Hepatic stellate cell (primary cell): ENCODE data around the gene NDUFV1.
"Not testable (repeated sequence)": the region's sequence is repeated elsewhere in the genome, so short reads cannot be mapped to it uniquely, and the experiment has no call there.

Experiments
- DNase-seq: peaks from one replicate; pipeline ENCODE4 v3.0.0; 2011; ENCODE audit warnings: low spot score

NDUFV1 gene

DNA sequence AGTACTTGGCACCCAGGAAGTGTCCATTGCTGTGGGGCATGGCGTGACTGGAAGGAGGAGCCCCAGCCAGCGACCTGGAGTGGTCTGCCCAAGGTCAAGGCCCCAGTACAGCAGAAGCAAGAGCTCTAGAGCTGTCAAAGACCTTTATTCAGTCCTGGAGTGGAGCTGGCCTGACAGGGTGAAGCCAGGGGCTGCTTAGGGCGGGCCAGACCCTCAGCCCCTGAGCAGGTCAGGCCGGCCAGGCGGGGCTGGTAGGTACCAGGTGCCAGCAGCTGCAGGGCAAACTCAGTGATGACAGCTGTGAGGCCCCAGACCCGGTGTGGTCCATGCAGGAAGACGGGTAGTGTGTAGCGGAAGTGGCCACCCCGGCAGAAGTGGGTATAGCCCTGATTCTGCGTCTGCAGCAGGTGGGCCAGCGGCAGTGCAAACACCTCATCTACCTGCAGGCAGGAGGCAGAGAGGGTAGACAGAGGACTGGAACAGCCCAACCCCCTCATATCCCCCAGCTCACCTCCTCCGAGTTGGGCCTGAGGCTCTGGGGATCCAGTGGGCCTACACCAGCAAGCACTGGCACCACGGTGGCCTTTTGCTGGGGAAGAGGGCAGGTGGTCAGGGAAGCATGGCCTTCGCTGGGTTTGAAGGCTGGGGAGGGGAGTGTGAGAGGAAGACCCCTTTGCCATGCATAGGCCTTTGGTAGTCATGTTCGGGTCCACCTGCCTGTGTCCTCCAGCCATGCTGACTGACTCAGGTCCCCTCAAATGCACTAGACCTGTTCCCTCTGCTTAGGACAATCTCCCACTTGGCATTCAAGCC, 21.3 kb downstream of the NDUFV1 start:
- no peak for DNase-seq

DNA sequence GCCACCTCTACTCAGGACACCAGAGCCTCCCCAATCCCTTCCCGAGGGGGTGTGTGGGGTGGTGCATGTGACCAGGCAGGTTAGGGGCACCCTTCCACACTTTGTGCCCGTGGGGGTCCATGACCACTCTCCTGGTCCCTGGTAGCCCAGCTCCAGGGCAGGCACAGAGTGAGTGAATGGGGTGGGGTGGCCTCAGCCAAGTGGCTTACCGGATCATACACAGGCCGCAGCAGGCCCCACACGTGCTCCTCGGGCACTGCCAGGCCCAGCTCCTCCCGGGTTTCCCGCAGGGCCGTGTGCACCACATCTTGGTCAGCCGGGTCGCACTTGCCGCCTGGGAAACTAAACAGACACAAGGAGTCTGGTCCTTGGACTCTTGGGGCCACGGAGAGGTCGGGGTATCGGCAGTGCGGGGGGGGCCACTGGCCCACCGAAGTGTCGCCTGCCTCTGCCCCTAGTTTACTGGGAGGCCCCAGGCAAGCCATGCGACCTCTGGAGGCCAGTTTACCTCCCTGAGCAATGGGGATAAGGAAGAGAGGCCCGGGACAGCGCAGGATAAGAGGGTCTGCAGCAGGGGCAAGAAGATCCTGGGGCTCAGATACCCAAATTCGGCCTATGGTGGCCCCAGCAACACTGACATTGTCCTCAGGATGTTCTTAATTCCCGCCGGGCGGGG, 22.1 kb downstream of the NDUFV1 start:
- no peak for DNase-seq

DNA sequence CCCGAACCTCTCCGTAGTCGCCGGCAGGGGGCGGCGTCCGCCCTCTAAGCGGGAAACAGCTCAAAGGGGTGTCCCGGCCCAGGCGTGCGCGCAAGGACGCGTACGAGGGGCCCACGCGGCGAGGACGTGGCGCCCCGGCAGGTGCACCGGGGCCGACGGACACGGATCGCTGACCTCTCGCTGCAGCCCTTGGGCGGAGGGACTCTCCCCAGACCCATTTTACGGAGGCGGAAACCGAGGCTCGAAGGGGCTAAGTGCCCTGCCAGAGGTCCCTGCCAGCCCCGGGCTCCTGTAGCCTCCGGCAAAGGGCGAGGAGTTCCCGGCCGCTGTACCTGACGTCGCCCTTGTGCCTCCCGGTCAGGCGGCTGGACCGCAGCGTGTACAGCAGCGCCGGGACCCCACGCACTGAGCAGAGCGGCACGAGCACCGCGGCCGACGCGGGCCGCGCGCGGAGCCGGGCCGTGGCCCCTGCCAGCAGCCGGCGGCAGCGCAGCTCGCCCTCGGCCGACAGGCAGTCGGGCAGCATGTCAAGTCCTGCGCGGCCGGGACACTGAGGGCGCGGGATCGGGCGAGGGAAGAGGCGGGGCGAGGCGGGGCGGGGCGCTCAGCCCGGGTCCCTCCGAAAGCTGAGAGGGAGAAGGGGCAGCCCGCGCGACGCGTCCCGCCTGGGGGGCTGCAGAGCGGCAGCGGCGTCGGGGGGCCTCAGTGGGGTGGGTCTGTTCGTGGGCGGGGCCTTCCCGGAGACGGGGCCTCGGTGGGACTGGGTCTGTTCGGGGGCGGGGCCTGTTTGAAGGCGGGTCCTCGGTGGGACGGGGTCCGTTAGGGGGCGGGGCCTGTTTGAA, 22.9 kb downstream of the NDUFV1 start, which contains the start of gene NUDT8:
TSS of gene NUDT8 (minus strand) at position 552 of the 842 bp plus-strand sequence. CDS start at position 526, 26 bp downstream.
- peak; percentile 91 for DNase-seq

DNA sequence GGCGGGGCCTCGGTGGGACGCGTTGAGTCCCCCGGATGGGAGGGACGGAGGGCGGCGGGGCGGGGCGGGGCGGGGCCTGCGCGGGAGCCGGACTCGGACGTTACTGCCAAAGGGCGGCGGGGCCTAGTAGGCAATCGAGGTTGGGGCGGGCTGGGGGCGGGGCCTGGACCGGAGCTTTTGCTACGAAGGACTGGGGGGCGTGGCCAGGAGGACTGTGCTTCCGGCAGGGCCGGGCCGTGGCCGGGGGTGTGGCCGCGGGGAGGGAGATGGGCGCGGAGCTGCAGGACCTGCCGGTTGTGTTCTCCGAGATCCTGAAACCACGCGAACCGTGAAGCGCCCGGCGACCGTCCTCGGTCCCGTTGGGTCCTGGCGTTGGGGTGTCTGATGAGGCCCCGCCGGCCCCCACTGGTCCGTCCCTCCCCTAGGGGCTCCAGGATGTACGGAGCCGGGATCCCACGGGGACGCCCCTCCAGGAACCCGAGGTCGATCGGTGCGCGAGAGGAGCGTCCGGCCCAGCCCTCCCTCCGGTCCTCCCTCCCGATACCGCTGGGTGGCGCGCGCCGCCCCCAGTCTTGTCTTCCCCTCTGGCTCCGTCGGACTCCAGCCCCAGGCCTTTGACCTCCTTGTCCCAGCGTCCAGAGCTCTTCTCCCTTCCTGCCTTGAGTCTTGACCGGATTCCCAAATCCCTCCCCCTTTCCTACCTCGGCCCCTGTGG, 23.6 kb downstream of the NDUFV1 start:
- DNase-seq: peak; percentile 97

DNA sequence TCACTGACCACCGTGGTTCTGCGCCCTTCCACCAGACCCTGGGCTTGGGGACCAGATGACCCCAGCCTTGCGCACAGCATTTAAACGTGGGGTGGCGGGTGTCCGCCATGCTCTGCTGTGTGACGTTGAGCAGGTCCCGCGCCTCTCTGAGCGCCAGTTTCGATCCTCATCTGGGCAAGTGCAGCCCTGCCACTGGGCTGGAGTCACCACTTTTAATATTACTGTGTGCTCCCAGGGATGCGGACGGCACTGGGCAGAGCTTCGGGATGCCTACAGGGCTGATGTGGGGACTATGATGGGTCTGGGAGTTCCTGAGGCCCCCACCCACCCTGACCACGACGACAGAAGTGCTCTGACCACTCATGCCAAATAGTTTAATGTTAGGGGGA, 24.2 kb downstream of the NDUFV1 start:
- no peak for DNase-seq

DNA sequence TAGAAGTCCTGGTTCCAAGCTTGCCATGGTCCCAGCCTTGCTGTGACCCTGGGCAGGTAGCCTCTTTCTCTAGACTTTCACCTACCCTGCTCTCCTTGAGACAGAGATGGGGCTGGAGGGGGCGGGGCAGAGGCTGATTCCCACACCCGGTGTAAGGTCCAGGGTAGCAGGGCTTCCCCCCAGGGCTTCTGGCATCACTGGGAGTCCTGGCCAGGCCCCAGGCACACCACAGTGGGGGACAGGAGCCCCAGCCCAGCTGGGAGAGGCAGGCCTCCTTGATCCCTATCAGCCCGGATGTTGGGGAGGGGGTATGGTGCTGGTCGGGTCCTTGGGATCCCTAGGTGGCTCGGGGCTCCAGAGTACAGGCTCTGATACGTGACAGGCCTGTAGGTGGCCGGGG, 24.7 kb downstream of the NDUFV1 start:
- DNase-seq: no peak

DNA sequence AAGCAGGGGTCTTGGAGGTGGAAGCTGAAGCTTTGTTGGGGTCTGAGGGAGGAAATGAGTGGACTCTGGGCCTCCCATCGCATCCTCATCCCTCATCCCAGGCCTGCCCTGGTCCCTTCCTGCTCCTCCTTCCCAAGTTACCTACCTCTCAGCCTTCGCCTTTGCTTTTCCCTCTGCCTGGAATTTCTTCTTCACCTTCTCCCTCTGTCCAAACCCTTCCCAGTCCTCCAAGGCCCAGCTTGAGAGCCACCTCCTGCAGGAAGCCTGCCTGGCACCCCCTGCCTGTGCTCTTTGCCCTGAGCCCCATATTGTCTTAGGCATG, 25.1 kb downstream of the NDUFV1 start:
- no peak for DNase-seq

DNA sequence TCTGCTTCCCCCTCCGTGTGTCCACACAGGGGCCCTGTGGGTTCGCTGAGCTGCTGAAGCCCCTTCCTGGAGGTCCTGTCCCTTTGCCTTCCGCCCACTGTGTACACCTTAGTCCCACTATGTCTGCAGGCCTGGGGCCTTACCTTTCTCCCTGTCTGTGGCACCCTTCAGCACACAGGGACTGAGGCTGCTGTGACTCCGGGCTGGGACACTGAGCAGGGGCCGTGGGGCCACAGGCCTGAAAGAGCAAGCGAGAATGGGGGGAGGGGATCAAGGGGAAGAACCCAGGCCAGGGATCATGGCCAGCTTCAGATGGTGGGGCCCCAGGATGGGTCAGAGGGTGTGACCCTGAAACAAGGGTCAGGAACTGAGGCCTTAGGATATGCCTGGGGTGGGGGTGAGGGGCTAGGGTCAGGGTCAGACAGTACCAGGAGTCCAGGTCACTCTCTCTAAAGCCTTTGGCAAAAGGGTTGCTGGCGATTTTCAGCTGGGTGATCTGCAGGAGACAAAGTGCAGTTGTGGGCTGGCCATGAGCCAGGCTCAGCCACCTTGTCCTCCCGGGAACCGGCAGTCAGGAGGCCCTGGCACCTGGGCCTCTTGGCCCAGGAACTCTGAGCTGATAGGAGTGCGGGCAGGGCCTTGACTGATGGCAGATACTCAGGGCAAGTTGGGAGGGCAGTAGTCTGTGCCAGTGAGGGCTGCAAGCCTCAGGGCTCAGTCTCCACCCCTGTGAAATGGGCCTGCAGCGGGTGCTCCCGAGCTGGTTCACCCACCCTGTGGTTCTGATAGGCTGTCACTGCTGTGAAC, 25.6 kb downstream of the NDUFV1 start:
- DNase-seq: no peak

DNA sequence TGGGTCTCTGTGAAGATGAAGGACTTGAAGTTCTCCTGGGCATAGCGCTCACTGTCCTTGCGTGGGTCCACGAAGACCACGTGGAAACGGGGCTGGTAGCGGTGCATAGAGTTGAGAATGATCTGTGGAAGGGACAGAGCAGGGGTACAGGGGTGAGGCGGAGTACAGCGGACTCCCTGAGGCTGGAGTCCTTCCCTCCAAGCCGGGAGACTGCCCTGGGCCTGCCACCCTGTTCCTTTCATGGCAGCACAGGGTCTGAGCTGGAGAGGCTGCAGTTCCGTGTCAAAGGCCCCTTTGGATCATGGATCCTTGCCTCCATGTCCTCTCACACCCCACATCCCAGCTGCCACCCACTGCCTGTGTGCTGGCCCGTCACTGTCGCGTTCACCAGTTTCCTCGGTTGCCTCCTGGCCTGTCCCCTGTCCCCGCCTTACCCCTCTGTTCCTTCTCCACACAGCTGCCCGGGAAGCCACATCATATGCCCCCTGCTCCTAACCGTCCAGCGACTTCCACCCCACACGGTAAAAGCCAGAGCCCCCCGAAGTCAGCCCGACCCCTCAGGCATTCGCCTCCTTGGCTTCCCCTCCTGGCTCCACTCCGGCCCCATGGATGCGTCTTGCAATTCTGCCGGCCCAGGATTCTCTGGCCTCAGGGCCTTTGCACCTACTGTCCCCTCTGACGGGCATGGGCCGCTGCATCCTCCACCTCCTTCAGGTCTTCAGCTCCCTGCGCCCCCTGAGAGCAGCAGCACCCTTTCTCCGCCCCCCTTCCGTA, 26.4 kb downstream of the NDUFV1 start:
- no peak for DNase-seq

DNA sequence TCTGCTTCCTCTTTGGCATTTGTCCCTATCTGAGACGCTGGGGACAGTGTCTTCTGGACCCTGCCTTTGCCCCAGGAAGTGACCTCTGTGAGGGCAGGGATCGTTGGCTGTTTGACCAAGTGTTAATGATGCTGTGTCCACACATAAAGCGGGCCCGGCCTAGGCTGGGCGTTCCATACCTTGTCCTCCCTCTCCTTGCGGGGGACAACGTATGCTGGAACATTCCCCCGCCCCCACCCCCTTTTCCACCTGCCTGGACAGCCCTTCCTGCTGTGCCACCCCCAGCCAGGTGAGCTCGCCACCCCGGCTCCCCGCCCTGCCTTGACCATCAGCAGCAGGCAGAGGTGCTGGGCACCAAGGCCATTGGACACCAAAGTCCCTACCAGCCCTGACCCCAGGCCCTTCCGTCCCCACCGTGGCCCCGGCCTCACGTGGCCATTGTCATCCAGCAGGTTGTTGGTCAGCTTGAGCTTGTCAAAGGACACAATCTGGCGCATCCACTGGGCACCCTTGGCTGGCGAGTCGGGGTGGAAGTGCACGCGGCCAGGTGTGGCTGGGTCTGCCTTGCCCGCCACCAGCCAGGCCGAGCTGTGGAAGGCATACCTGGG, 27.1 kb downstream of the NDUFV1 start:
- no peak for DNase-seq

DNA sequence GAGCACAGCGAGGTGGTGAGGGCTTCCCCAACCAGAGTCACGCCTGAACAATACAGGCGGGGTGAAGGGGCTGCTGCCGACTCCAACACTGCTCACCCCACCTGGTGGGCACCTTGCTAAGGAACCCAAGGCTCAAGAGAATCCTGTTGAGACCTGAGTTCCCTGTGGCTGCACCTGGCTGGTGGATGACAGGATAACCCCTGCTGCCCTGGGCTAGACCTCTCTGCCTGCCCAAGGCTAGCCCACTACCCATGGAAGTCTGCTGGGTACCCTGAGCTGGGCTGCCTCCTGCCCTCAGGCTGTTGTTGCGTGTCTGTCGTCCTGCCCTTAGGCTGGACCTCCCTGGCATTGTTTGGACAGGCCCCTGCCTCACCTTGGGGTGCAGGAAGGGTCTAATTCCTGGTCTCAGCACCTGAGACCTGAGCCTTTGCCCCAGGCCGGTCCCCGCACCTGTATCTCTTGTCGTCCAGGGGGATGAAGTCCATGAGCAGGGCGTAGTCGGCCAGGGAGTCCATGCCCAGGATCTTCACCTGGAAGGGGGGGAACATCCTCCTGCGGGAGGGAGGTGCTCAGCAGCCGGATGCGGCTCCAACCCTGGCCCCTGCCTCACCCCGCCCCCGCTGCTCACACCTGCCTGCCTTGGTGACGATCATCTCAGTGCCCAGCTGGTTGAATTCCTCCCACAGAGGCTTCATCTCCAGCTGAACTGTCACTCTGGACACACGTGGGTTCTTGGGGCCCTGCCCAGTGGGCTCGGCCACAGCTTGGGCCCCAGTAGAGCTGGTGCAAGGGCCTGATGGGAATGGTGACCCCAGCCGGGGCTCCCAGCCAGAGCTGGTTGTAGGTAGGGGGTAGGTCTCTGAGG, 27.9 kb downstream of the NDUFV1 start:
- DNase-seq: no peak

DNA sequence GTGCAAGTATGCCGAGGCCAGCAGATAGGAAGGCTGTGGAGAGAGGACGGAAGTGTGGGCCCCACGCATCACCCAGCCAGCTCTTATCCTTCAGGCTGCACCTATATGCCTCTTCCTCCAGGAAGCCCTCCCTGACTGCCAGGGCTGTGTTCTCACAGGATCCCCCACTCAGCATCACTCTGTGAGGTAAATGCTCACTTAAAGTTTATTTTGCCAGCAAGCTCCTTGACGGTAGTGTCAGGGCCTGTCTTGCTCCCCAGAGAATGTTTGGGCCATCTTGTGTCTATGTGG, 28.4 kb downstream of the NDUFV1 start:
- DNase-seq: no peak

DNA sequence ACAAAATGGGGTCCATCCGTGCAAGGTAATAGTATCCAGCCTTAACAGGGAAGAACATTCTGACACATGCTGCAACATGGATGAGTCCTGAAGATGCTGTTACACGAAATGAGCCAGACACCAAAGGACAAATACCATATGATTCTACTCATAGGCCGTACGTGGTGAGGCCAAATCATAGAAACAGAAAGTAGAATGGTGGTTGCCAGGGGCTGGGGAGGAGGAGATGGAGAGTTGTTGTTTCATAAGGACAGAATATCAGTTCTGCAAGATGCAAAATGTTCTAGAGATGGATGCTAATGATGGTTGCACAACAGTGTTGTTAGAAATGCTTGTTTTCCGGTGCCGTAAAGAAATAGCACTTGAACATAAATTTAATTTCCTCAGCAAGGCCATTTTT, 30.2 kb downstream of the NDUFV1 start:
- DNase-seq: no peak

DNA sequence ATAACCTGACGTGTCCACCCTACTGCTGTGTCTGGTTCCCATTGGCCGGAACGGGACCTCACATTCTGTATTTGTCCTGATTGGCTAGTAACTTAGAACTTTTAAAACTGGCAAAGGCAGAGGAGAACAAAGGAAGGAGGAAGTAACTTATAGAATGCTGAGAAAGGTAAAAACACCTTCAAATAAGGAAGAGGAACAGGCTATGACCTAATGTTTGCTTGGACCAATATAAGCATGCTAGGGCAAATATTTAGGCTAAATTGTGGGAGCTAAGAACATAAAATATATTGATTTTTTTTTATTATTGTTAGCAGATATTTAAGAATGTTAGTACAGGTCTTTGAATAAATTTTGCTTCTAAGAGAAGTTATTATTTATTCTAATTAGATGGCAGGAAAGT, 30.7 kb downstream of the NDUFV1 start:
- not testable (repeated sequence) for DNase-seq

DNA sequence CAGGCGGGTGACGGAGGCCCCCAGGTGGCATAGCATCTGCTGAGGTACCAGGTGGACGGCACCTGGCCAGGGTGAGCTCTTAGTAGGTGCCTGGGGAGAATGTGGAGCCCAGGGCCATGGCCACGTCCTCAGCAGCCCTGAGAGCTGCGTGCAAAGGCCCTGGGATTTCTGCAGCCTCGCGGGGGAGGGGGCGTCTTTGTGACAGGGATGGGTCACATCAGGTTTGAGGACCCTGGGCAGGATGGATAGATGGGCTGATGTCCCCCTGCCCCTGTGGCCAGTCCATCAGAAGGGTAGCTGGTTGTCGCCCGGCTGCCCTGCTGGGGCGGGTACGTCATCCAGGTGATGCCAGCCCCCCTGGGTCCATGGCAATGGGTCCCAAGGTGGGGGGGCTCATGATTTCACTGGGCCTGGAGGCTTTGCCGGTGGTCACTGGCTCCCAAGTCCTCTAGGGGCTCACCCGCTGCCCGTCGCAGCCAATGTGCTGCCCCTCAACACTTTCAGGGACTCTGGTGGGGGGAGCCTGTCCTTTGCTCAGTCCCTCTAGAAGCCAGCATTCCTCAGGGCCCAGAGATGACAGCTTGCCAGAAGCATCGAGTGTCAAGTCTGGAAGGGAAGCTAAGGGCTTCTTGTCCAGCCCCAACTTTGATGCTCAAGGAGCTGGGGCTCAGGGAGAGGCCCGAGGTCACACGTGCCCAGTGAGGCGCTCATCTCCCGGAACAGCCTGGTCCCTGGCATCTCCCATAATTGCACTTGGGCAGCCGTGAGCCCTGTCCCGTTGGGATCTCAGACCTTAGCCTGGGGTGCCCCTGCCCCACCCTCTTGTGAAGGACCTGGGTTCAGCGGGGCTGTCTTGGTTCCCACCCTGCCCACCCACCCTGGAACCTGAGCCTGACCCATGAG, 32.0 kb downstream of the NDUFV1 start:
- no peak for DNase-seq

DNA sequence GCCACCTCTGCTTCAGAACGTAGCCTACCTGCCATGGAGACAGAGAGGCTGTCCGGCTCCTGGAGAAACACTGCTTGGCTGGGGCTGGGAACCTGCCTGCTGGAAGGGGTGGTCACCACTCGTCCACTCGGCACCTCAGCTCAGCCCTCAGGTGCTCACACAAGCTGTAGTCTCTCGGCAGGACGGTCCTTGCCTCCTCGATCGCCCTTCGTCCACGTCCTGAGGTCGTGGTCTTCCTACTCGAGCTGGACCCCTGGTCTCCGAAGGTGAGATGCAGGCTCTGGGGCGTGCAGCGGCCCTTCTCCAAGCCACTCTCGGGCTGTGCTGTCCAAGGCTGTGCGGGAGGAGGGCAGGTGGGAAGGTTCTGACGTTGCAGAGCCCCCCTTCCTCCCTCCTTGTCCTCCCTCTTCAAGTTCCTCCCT, 32.7 kb downstream of the NDUFV1 start, which contains the start of gene TBX10:
TSS of gene TBX10 (minus strand) at position 326 of the 422 bp plus-strand sequence. CDS start at position 35, 291 bp downstream.
- no peak for DNase-seq

DNA sequence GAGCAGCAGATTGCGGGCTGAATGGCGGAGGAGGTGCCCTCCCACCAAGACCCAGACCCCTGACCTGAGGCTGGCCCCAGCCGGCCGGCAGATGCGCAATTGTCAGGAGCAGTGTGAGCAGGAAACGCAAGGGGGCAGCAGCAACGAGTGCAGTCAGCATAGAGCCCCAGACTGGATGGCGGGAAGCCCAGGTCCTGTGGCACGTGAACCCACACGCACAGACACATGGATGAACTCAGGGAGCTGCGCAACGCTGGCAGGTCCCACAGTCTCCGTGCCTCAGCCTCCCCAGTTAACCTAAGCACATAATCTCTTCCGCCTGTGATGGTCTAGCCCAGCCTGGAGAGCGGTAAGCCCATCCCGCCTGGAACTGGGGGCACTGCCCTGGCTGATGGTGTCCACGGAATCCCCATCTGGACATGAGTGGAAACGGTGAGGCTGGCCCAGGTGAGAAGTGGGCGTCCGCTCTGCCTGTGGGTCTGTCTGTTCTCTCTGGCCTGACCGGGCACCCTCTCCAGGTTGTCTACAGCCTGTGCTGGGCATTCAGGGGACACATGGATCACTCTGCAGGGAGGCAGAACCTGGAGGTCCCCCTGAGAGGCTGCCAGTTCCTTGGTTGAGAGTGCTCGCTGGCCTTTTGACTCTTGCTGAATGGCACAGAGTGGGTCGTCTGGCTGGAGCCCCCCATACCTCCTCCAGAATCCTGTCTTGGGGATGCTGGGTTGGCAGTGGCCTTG, 33.5 kb downstream of the NDUFV1 start:
- DNase-seq: peak; percentile 80
